Natural killer cell (primary cell): ENCODE measurements around the gene TSKU. TPM values are rescaled to one million over a fixed set of nuclear protein-coding genes. Genes with fewer than 3 reads are reported as not detected.
"Not testable (repeated sequence)": the region's sequence is repeated elsewhere in the genome, so short reads cannot be mapped to it uniquely, and the experiment has no call there.

Experiments used
- ATAC-seq, 3 donors: fragments of 150-1000 bp in 2 of 3; fragments of 200-7000 bp in 1 of 3; cut with Tn5 transposase; 1 replicate in 1 of 3; 2 replicates in 2 of 3; pipeline ENCODE4 v1.10.0; 2021; ENCODE audit warnings: mild to moderate bottlenecking in 2 of 3, moderate library complexity in 2 of 3
- DNase-seq, 2 donors: peaks; one replicate each; pipeline versions ENCODE4 v3.0.0 to v3.0.0-alpha.2; 2013 to 2021; ENCODE audit warnings: mixed read lengths in 1 of 2
- H3K27ac ChIP-seq: one replicate; pipeline ENCODE4 v1.5.1; 2013; ENCODE audit warnings: mild to moderate bottlenecking, low read length
- H3K27me3 ChIP-seq: one replicate; pipeline ENCODE4 v1.6.1; 2013; ENCODE audit warnings: low read length; ENCODE audit not compliant: control insufficient read depth, insufficient read depth
- H3K36me3 ChIP-seq: one replicate; pipeline ENCODE4 v1.6.1; 2013; ENCODE audit warnings: low read length; ENCODE audit not compliant: control insufficient read depth, insufficient read depth
- H3K4me1 ChIP-seq: one replicate; pipeline ENCODE4 v1.6.1; 2013; ENCODE audit warnings: low read length; ENCODE audit not compliant: control insufficient read depth, insufficient read depth
- H3K4me3 ChIP-seq: one replicate; pipeline ENCODE4 v1.5.1; 2013; ENCODE audit warnings: low read length
- H3K9me3 ChIP-seq: one replicate; pipeline ENCODE4 v1.6.1; 2013; ENCODE audit warnings: low read length; ENCODE audit not compliant: control insufficient read depth, insufficient read depth
- H3K27ac Mint-ChIP-seq, 2 donors: one replicate each; pipeline ENCODE4 v1.8.0; 2022; ENCODE audit warnings: mild to moderate bottlenecking in 2 of 2, mixed read lengths in 2 of 2, moderate library complexity in 1 of 2
- H3K27me3 Mint-ChIP-seq, 2 donors: one replicate each; pipeline ENCODE4 v1.8.0; 2022; ENCODE audit warnings: low read depth in 2 of 2, mixed read lengths in 2 of 2
- H3K36me3 Mint-ChIP-seq: one replicate; pipeline ENCODE4 v1.8.0; 2022; ENCODE audit warnings: mixed read lengths
- H3K4me1 Mint-ChIP-seq, 2 donors: one replicate each; pipeline ENCODE4 v1.8.0; 2022; ENCODE audit warnings: mixed read lengths in 2 of 2
- H3K4me3 Mint-ChIP-seq: one replicate; pipeline ENCODE4 v1.8.0; 2022; ENCODE audit warnings: mild to moderate bottlenecking, moderate library complexity, mixed read lengths
- H3K9me3 Mint-ChIP-seq, 2 donors: one replicate each; pipeline ENCODE4 v1.8.0; 2022; ENCODE audit warnings: mixed read lengths in 2 of 2
- WGBS: methylation state at CpG from one replicate; pipeline ENCODE4 v1.1.7; 2013; ENCODE audit warnings: missing lambda C conversion rate; ENCODE audit not compliant: insufficient coverage; 5-methylcytosine and 5-hydroxymethylcytosine counted together
- intact Hi-C: fragments of 100-400 bp; cut with micrococcal nuclease; formaldehyde crosslinking; loops from one replicate; pipeline ENCODE4 v1.14.2; 2022
- total RNA-seq, 4 donors: library from RNA; stranded (reverse); fragments of 120-200 nt in 1 of 4; gene quantifications; one replicate each; pipeline versions ENCODE4 v1.2.3 to v1.2.4, GENCODE V29; 2013 to 2022
- TF ChIP-seq, protein P1 (sequence below): fragments of 200-600 bp; IDR thresholded peaks from one replicate; pipeline ENCODE4 v1.8.0; 2022; ENCODE audit warnings: antibody characterized with exemption

Gene TSKU
- total RNA-seq, 3 donors from 2014 or later (not counting 1 experiment from before 2014, with no cell fraction given) = not detected

DNA sequence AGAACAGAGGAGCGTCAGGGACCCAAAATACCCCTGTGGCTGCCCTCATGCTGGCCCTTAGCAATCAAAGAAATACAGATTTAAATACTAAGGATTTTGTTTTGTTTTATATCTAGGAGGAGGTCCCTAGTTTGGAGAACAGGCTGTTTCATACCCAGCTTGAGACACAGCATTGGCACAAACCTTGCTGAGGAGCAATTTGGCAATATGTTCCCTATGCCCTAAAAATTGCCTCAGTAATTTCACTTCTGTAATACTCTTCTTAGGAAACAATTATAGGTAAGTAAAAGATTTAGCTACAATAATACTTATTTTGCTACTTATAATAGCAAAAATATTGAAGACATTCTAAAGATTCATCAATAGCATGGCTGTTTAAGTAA is 37.0 kb downstream of the TSKU start:
- Histone ChIP-seq H3K27me3 (peaks cover 3% of the 10 kb centered on the region), H3K27ac (no peak overlapping the region), H3K4me3 (no peak overlapping the region), H3K36me3 (no peaks in the 10 kb centered on the region), H3K9me3 (peaks cover 16% of the 10 kb centered on the region), H3K4me1 (peaks cover 6% of the 10 kb centered on the region)
- intact Hi-C loops = no loop called here
- Mint-ChIP-seq H3K27me3 (peaks cover 7 to 27% of the 10 kb centered on the region in 2 donors), H3K27ac (no peak overlapping the region), H3K9me3 (peaks cover 0 to 3% of the 10 kb centered on the region in 2 donors), H3K36me3 (peaks cover 12% of the 10 kb centered on the region), H3K4me1 (no peaks in the 10 kb centered on the region), H3K4me3 (no peak overlapping the region)
- ATAC-seq (no peak), DNase-seq (no peak)
- TF ChIP-seq, protein P1, sequence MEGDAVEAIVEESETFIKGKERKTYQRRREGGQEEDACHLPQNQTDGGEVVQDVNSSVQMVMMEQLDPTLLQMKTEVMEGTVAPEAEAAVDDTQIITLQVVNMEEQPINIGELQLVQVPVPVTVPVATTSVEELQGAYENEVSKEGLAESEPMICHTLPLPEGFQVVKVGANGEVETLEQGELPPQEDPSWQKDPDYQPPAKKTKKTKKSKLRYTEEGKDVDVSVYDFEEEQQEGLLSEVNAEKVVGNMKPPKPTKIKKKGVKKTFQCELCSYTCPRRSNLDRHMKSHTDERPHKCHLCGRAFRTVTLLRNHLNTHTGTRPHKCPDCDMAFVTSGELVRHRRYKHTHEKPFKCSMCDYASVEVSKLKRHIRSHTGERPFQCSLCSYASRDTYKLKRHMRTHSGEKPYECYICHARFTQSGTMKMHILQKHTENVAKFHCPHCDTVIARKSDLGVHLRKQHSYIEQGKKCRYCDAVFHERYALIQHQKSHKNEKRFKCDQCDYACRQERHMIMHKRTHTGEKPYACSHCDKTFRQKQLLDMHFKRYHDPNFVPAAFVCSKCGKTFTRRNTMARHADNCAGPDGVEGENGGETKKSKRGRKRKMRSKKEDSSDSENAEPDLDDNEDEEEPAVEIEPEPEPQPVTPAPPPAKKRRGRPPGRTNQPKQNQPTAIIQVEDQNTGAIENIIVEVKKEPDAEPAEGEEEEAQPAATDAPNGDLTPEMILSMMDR = no peak
- WGBS = 73% methylated on average over 1 of the region's 1 CpG

DNA sequence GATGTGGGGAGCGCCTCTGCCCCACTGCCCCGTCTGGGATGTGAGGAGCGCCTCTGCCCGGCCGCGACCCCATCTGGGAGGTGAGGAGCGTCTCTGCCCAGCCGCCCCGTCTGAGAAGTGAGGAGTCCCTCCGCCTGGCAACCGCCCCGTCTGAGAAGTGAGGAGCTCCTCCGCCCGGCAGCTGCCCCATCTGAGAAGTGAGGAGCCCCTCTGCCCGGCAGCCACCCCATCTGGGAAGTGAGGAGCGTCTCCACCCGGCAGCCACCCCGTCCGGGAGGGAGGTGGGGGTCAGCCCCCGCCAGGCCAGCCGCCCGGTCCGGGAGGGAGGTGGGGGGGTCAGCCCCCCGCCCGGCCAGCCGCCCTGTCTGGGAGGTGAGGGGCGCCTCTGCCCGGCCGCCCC is 38.2 kb downstream of the TSKU start:
- H3K36me3 ChIP-seq, H3K27me3 ChIP-seq, H3K4me3 Mint-ChIP-seq, ATAC-seq, H3K27ac ChIP-seq, H3K36me3 Mint-ChIP-seq, H3K4me1 Mint-ChIP-seq, intact Hi-C loops, H3K9me3 ChIP-seq, DNase-seq, H3K4me1 ChIP-seq, H3K4me3 ChIP-seq, H3K9me3 Mint-ChIP-seq, H3K27ac Mint-ChIP-seq: not testable (repeated sequence)
- peaks cover 3 to 27% of the 10 kb centered on the region in 2 donors for H3K27me3 Mint-ChIP-seq
- 95% methylated on average over 29 of the region's 29 CpGs for WGBS

DNA sequence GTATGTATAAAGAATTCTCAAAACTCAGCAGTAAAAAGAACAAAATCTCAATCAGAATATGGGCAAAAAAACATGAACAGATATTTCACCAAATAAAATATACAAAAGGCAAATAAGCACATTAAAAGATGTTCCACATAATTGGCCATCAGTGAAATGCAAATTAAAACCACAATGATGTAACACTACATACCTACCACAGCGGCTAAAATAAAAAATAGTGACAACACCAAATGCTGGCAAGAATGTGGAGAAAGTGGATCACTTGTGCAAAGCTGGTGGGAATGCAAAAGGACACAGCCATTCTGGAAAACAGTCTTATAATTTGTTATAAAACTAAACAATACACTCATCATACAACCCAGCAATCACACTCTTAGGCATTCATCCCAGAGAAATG is 39.2 kb downstream of the TSKU start:
- intact Hi-C loops = no loop called here
- Histone ChIP-seq H3K27me3 (no peaks in the 10 kb centered on the region), H3K4me1 (peaks cover 6% of the 10 kb centered on the region), H3K27ac (no peak overlapping the region), H3K36me3 (no peaks in the 10 kb centered on the region), H3K4me3 (no peak overlapping the region), H3K9me3 (no peaks in the 10 kb centered on the region)
- TF ChIP-seq, protein P1 = no peak
- Mint-ChIP-seq H3K9me3 (no peaks in the 10 kb centered on the region), H3K4me3 (no peak overlapping the region), H3K4me1 (peaks cover 0 to 5% of the 10 kb centered on the region in 2 donors), H3K27me3 (peaks cover 2 to 20% of the 10 kb centered on the region in 2 donors), H3K27ac (no peak overlapping the region), H3K36me3 (peaks cover 1% of the 10 kb centered on the region)
- ATAC-seq (no peak), DNase-seq (no peak)
- 60% methylated on average over 1 of the region's 1 CpG for WGBS

DNA sequence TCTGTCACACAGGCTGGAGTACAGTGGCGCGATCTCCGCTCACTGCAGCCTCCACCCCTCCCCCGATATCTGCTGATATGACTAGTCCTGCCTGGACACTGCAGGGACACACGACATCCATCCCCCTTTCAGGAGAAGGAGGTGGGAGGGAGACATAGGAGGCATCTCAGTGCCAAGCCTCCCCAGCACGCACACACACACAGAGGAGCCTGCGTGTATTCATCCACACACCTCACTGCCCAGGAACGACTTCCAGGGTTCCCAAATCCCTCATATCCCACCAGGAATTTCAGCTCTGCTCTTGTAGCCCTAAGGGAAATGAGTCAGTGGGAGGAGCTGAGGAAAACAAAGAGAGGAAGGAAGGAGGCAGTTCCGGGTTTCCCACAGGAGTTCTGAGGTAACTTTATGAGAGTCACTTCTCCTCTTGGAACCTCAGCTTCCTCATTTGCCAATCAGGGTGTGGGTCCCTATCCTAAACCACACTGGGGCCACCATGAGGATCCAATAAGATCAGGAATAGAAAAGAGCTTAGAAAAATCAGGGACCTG is 40.4 kb downstream of the TSKU start:
- intact Hi-C loops = no loop called here
- no peak overlapping the region for H3K27ac ChIP-seq
- H3K27me3 ChIP-seq = no peaks in the 10 kb centered on the region
- H3K4me3 ChIP-seq = no peak overlapping the region
- Mint-ChIP-seq H3K27me3 (peaks cover 2 to 14% of the 10 kb centered on the region in 2 donors), H3K4me1 (peaks cover 0 to 5% of the 10 kb centered on the region in 2 donors), H3K36me3 (no peaks in the 10 kb centered on the region), H3K4me3 (no peak overlapping the region), H3K27ac (no peak overlapping the region), H3K9me3 (no peaks in the 10 kb centered on the region)
- WGBS = 88% methylated on average over 7 of the region's 9 CpGs
- peaks cover 6% of the 10 kb centered on the region for H3K4me1 ChIP-seq
- no peaks in the 10 kb centered on the region for H3K9me3 ChIP-seq
- DNase-seq = no peak
- no peak for ATAC-seq
- H3K36me3 ChIP-seq = no peaks in the 10 kb centered on the region
- TF ChIP-seq, protein P1 = no peak
